Stimulated activated naive CD8-positive, alpha-beta T cell treated with anti-CD3 and anti-CD28 coated beads, Interleukin-15, Interleukin-2, amounts not matched to agents 100 ng/mL and 50 ng/mL, for 24 hours (primary cell): ENCODE results near the gene FOSB.
A peak's percentile ranks its signal among the peaks of the same experiment; 100 is the strongest.
"Not testable (repeated sequence)": the region's sequence is repeated elsewhere in the genome, so short reads cannot be mapped to it uniquely, and the experiment has no call there.

Source experiments
- H3K27ac Mint-ChIP-seq: one replicate; pipeline ENCODE4 v1.8.0; 2021; ENCODE audit warnings: mild to moderate bottlenecking, mixed read lengths
- H3K27me3 Mint-ChIP-seq: one replicate; pipeline ENCODE4 v1.8.0; 2021; ENCODE audit warnings: mixed read lengths
- H3K36me3 Mint-ChIP-seq: one replicate; pipeline ENCODE4 v1.8.0; 2021; ENCODE audit warnings: low read depth, mixed read lengths
- H3K4me1 Mint-ChIP-seq: one replicate; pipeline ENCODE4 v1.8.0; 2021; ENCODE audit warnings: low read depth, mixed read lengths
- H3K4me3 Mint-ChIP-seq: one replicate; pipeline ENCODE4 v1.8.0; 2021; ENCODE audit warnings: mild to moderate bottlenecking, mixed read lengths
- H3K9me3 Mint-ChIP-seq: one replicate; pipeline ENCODE4 v1.8.0; 2021; ENCODE audit warnings: mixed read lengths

The FOSB gene

DNA sequence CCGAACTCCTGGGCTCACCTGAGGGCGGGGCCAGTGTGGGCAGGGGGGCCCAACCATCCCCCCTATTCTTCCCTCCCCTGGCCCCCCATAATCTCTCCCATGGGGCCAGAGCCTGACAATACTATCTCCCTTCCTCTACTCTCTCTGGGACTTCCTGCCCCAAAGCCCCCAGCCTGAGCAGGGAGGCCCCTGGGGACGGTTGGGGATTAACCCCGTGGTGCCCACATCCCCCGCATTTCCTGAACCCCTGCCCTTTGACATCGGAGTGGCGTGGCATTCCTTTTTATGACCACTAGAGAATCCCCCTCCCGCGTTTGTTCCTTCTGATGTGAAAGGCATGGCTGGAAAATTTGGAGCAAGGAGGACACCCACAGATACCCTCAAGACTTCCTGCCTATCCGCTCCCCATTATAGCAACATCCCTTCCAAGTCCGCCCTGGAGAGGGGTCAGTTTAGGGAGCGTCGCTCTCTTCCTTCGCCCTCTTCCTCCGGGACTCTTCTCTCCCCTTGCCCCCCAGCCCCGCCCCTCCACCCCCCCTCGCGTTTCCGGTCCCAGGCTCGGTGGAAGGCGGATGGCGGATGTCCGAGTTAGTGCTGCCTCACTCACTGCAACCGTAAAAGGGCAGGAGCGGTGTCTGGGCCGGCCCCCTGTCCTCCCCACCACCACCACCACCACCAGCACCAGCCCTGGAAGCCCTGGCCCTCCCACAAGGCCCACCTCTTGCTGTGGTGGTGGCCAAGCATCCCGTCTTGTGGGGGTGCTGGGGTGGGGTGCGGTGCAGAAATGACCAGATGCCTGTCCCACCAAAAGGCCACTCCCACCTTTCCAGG lies 41.3 kb downstream of the FOSB start:
- Mint-ChIP-seq H3K4me1 (peaks cover 64% of the 10 kb centered on the region), H3K4me3 (peak overlapping the region; percentile 97), H3K36me3 (peaks cover 23% of the 10 kb centered on the region), H3K9me3 (no peaks in the 10 kb centered on the region), H3K27me3 (no peaks in the 10 kb centered on the region), H3K27ac (peak overlapping the region; percentile 92)

DNA sequence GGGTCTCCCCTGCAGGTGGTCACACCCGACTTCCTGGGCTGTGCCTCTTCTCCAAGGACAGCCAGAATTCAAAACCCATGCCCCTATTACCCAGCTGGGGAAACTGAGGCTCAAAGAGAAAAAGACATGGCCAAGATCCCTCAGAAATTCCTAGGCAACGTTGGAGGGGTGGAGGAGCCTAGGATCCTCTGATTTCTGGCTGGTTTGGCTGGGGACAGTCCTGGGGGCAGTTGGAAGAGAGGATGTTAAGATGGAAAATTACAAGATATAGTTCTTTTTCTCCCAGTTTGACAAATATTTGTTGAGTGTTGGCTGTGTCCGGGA lies 41.9 kb downstream of the FOSB start:
- peaks cover 24% of the 10 kb centered on the region for H3K36me3 Mint-ChIP-seq
- peak overlapping the region; percentile 92 for H3K27ac Mint-ChIP-seq
- H3K9me3 Mint-ChIP-seq, result no peaks in the 10 kb centered on the region
- H3K4me1 Mint-ChIP-seq, result peaks cover 70% of the 10 kb centered on the region
- H3K27me3 Mint-ChIP-seq, result no peaks in the 10 kb centered on the region
- H3K4me3 Mint-ChIP-seq, result peak overlapping the region; percentile 97

DNA sequence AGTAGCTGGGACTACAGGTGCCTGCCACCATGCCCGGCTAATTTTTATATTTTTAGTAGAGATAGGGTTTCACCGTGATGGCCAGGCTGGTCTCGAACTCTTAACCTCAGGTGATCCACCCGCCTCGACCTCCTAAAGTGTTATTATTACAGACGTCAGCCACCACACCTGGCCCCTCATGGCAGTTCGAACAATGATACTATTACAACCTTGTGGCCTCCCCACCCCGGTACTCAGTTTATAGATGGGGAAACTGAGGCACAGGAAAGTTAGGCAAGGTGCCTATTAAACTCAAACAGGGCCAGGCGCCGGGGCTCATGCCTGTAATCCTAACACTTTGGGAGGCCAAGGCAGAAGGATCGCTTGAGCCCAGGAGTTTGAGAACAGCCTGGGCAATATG lies 42.6 kb downstream of the FOSB start:
- H3K27me3 Mint-ChIP-seq, H3K9me3 Mint-ChIP-seq: not testable (repeated sequence)
- peak overlapping the region; percentile 92 for H3K27ac Mint-ChIP-seq
- H3K36me3 Mint-ChIP-seq, result peaks cover 24% of the 10 kb centered on the region
- H3K4me3 Mint-ChIP-seq, result peak overlapping the region; percentile 97
- peaks cover 70% of the 10 kb centered on the region for H3K4me1 Mint-ChIP-seq

GRCh38 chr19:45511074-45511473 lies 43.3 kb downstream of the FOSB start:
- peaks cover 24% of the 10 kb centered on the region for H3K36me3 Mint-ChIP-seq
- H3K9me3 Mint-ChIP-seq, result no peaks in the 10 kb centered on the region
- H3K4me3 Mint-ChIP-seq, result peak overlapping the region; percentile 97
- H3K27me3 Mint-ChIP-seq, result no peaks in the 10 kb centered on the region
- peaks cover 70% of the 10 kb centered on the region for H3K4me1 Mint-ChIP-seq
- H3K27ac Mint-ChIP-seq, result peak overlapping the region; percentile 92

DNA sequence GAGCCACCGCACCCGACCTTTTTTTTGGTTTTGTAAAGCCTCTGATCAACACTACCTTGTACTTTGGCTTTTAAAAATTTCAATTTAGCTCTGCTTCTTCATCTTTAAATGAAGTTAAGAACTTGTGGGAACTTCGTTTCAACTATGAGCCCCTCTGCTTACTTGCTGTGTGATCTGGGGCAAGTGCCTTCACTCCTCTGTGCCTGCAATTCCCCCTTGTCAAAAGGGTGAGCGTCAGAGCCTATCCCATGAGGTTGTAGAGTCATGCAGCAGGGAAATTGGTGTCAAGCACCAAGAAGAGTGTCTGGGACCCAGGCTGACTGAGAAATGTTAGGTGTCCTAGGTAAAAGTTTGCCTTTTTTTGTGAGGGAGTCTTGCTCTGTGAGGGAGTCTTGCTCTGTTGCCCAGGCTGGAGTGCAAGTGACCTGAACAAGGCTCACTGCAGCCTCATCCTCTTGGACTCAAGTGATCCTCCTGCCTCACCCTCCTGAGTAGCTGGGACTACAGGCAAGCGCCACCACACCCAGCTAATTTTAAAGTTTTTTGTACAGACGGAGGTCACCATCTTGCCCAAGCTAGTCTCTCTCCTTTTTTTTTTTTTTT lies 45.2 kb downstream of the FOSB start:
- Mint-ChIP-seq H3K9me3 (no peaks in the 10 kb centered on the region), H3K27me3 (no peaks in the 10 kb centered on the region), H3K4me1 (peaks cover 70% of the 10 kb centered on the region), H3K4me3 (peak overlapping the region; percentile 9), H3K27ac (peak overlapping the region; percentile 86), H3K36me3 (peaks cover 32% of the 10 kb centered on the region)

GRCh38 chr19:45514376-45515051 lies 46.7 kb downstream of the FOSB start:
- Mint-ChIP-seq H3K9me3 (no peaks in the 10 kb centered on the region), H3K27ac (peak overlapping the region; percentile 86), H3K4me3 (peak overlapping the region; percentile 52), H3K4me1 (peaks cover 65% of the 10 kb centered on the region), H3K36me3 (peaks cover 36% of the 10 kb centered on the region), H3K27me3 (no peaks in the 10 kb centered on the region)

- Mint-ChIP-seq H3K36me3 (peaks cover 34% of the 10 kb centered on the region), H3K4me3 (peak overlapping the region; percentile 52), H3K9me3 (no peaks in the 10 kb centered on the region), H3K4me1 (peaks cover 58% of the 10 kb centered on the region), H3K27ac (peak overlapping the region; percentile 86), H3K27me3 (no peaks in the 10 kb centered on the region)
Measured at GRCh38 chr19:45515081-45515624, 47.4 kb downstream of the FOSB start.

DNA sequence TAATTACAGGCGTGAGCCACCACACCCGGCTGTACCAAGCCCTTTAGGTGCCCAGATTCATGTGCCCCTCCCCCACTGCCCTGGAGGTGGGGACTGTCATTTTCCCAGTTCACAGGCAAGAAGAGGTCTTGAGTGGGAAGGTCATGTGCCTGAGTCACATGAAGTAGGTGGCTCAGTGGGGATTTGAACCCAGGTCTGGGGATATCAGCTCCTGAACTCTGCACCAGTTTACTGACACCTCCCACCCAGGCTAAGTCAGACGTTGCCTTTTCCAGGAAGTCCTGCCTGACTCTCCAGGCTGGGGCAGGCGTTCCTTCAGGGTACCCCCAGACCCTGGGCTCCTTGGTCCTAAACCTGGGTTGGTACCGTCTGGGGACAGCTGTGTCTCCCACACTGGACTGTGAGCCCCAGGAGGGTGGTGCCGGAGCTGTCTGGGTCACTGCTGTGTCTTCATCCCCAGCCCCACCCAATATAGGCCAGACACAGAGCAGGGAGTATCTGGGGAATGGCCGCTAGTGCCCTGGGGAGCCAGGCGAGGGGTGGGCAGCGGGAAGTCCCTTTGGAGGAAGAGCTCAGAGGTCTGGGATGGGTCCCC lies 48.1 kb downstream of the FOSB start:
- peak overlapping the region; percentile 20 for H3K4me3 Mint-ChIP-seq
- no peaks in the 10 kb centered on the region for H3K27me3 Mint-ChIP-seq
- H3K27ac Mint-ChIP-seq, result peak overlapping the region; percentile 86

GRCh38 chr19:45517238-45517637 lies 49.4 kb downstream of the FOSB start:
- no peak overlapping the region for H3K4me3 Mint-ChIP-seq
- no peaks in the 10 kb centered on the region for H3K9me3 Mint-ChIP-seq
- H3K4me1 Mint-ChIP-seq, result peaks cover 40% of the 10 kb centered on the region

More for the DNA sequence above, 48.1 kb downstream of the FOSB start:
- peaks cover 34% of the 10 kb centered on the region for H3K36me3 Mint-ChIP-seq
- peaks cover 51% of the 10 kb centered on the region for H3K4me1 Mint-ChIP-seq
- no peaks in the 10 kb centered on the region for H3K9me3 Mint-ChIP-seq

DNA sequence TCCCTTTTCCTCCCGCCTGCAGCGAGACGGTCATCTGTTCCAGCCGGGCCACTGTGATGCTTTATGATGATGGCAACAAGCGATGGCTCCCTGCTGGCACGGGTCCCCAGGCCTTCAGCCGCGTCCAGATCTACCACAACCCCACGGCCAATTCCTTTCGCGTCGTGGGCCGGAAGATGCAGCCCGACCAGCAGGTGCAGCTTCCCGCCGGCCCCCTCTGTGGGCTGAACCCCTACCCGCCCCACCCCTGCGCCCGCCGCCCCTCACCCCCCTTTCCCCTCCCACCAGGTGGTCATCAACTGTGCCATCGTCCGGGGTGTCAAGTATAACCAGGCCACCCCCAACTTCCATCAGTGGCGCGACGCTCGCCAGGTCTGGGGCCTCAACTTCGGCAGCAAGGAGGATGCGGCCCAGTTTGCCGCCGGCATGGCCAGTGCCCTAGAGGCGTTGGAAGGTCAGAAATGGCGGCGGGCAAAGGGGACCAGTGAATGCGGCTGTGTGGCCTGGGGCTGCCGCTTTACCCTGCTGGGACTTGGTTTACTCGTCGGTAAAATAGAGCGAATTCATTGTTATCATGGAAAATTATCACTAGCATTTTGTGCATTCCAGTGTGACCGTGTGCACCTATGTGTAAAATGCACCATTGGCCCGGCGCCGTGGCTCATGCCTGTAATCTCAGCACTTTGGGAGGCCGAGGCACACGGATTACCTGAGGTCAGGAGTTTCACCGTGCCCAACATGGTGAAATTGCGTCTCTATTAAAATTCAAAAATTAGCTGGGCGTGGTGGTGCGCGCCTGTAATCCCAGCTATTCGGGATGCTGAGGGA lies 50.1 kb downstream of the FOSB start:
- Mint-ChIP-seq H3K4me1 (peaks cover 36% of the 10 kb centered on the region), H3K27me3 (no peaks in the 10 kb centered on the region), H3K4me3 (no peak overlapping the region), H3K27ac (no peak overlapping the region), H3K9me3 (no peaks in the 10 kb centered on the region), H3K36me3 (peaks cover 35% of the 10 kb centered on the region)

More at GRCh38 chr19:45517238-45517637, 49.4 kb downstream of the FOSB start:
- Mint-ChIP-seq H3K27me3 (no peaks in the 10 kb centered on the region), H3K27ac (peak overlapping the region; percentile 74), H3K36me3 (peaks cover 36% of the 10 kb centered on the region)

DNA sequence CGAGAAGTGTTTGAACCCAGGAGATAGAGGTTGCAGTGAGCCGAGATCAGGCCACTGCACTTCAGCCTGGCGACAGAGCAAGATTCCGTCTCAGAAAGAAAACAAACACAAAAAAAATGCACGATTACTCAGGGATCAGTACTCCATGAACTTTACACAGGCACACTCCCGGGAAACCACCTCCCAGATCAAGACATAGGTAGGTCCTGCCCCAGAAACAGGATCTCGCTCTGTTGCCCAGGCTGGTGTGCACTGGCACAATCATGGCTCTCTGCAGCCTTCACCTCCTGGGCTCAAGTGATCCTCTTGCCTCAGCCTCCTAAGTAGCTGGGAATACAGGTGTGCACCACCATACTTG lies 50.7 kb downstream of the FOSB start:
- Mint-ChIP-seq H3K27ac (no peak overlapping the region), H3K9me3 (no peaks in the 10 kb centered on the region), H3K36me3 (peaks cover 35% of the 10 kb centered on the region)

DNA sequence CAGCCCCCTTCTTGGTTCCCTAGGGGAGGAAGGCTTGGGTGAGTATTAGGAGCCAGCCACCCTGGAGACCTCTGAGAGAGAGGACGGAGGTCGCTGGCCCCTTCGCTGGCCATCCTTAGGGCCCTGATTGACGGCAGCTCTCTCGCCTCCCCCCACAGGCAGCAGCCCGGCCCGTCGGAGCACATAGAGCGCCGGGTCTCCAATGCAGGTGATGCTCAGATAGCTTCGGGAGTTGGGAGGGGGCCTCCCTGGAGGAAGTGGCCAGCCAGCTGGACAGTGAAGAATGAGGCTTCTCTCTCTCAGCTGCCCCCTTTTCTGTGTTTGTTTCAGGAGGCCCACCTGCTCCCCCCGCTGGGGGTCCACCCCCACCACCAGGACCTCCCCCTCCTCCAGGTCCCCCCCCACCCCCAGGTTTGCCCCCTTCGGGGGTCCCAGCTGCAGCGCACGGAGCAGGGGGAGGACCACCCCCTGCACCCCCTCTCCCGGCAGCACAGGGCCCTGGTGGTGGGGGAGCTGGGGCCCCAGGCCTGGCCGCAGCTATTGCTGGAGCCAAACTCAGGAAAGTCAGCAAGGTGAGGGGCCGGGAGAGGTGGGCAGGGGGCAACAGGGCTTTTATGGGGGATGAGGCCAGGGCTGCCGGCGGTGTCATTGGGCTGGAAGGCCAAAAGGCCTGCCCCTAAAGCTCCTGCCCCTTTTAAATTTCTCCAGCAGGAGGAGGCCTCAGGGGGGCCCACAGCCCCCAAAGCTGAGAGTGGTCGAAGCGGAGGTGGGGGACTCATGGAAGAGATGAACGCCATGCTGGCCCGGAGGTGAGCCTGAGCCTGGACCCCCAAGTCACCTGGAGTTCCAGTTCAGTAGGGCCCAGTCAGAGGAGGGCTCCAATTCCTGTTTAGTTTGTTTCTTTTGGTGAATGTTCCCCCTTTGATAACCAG lies 54.5 kb downstream of the FOSB start:
- peaks cover 13% of the 10 kb centered on the region for H3K4me1 Mint-ChIP-seq
- H3K27ac Mint-ChIP-seq, result no peak overlapping the region
- no peak overlapping the region for H3K4me3 Mint-ChIP-seq
- H3K36me3 Mint-ChIP-seq, result peaks cover 50% of the 10 kb centered on the region
- H3K9me3 Mint-ChIP-seq, result no peaks in the 10 kb centered on the region
- H3K27me3 Mint-ChIP-seq, result no peaks in the 10 kb centered on the region

More for the DNA sequence above, 50.7 kb downstream of the FOSB start:
- no peaks in the 10 kb centered on the region for H3K27me3 Mint-ChIP-seq
- no peak overlapping the region for H3K4me3 Mint-ChIP-seq
- peaks cover 32% of the 10 kb centered on the region for H3K4me1 Mint-ChIP-seq

DNA sequence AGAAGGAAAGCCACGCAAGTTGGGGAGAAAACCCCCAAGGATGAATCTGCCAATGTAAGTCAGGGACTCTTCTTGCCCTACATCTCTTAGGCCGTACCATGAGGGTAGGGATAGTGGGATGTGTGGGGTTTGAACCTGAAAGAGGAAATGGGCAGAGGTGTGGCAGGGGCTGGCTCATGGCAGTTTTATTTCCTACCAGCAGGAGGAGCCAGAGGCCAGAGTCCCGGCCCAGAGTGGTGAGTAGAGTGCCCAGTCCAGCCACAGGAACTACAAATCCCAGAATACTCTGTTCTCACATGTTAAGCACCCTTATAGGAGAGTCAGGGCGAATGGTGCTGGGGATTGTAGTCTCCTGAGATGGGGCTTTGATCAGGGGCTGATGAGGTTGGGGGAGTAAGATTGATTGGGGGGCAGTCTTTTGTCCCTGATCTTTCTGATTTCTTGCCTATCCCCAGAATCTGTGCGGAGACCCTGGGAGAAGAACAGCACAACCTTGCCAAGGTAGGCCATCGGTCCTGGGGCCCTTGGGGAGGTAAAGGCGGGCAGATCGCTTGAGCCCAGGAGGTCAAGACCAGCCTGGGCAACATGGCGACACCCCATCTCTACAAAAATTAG lies 56.0 kb downstream of the FOSB start:
- H3K4me1 Mint-ChIP-seq, result peaks cover 27% of the 10 kb centered on the region
- no peaks in the 10 kb centered on the region for H3K27me3 Mint-ChIP-seq
- no peaks in the 10 kb centered on the region for H3K9me3 Mint-ChIP-seq
- no peak overlapping the region for H3K27ac Mint-ChIP-seq
- no peak overlapping the region for H3K4me3 Mint-ChIP-seq
- H3K36me3 Mint-ChIP-seq, result peaks cover 51% of the 10 kb centered on the region
